ENCODE results near the gene KLHL29.

KLHL29 gene

GRCh38 chr2:23399674-23400261, 14.8 kb downstream of the KLHL29 start:
- FAIRE-seq = no peak

- no peak for FAIRE-seq
These were observed 15.7 kb downstream of the KLHL29 start for GRCh38 chr2:23400703-23401102.

- FAIRE-seq = no peak
These were observed 16.6 kb downstream of the KLHL29 start for GRCh38 chr2:23401427-23402204.

- FAIRE-seq = no peak
These were observed 17.3 kb downstream of the KLHL29 start for GRCh38 chr2:23402205-23402740.

GRCh38 chr2:23404426-23404825, 19.4 kb downstream of the KLHL29 start:
- FAIRE-seq = peak; percentile 66

- FAIRE-seq = no peak
These were observed 24.3 kb downstream of the KLHL29 start for GRCh38 chr2:23409248-23409647.

GRCh38 chr2:23410596-23410995, 25.6 kb downstream of the KLHL29 start:
- FAIRE-seq = no peak

- no peak for FAIRE-seq
These were observed 26.9 kb downstream of the KLHL29 start for GRCh38 chr2:23411752-23412431.

GRCh38 chr2:23412556-23413155, 27.7 kb downstream of the KLHL29 start:
- no peak for FAIRE-seq

GRCh38 chr2:23413641-23414040, 28.7 kb downstream of the KLHL29 start:
- no peak for FAIRE-seq

GRCh38 chr2:23414106-23414505, 29.1 kb downstream of the KLHL29 start:
- FAIRE-seq = no peak

- FAIRE-seq = no peak
These were observed 29.9 kb downstream of the KLHL29 start for GRCh38 chr2:23414871-23415270.

- FAIRE-seq = no peak
These were observed 32.3 kb downstream of the KLHL29 start for GRCh38 chr2:23417310-23417709.

- no peak for FAIRE-seq
These were observed 33.1 kb downstream of the KLHL29 start for GRCh38 chr2:23418056-23418455.

GRCh38 chr2:23418461-23418911, 33.5 kb downstream of the KLHL29 start:
- FAIRE-seq = no peak

- no peak for FAIRE-seq
These were observed 34.5 kb downstream of the KLHL29 start for GRCh38 chr2:23419171-23420090.

- no peak for FAIRE-seq
These were observed 35.3 kb downstream of the KLHL29 start for GRCh38 chr2:23420091-23420839.

- FAIRE-seq = no peak
These were observed 36.0 kb downstream of the KLHL29 start for GRCh38 chr2:23420840-23421476.

GRCh38 chr2:23422089-23423061, 37.4 kb downstream of the KLHL29 start:
- no peak for FAIRE-seq
